ES-I3 (cell line): ENCODE data around the gene TDRD7.

Experiments used
- H3K36me3 ChIP-seq: 2 replicates; pipeline ENCODE4 v1.6.1; 2013; ENCODE audit warnings: mild to moderate bottlenecking, low read length, control low read depth, moderate library complexity; ENCODE audit not compliant: insufficient read depth
- H3K4me1 ChIP-seq: 2 replicates; pipeline ENCODE4 v1.6.1; 2013; ENCODE audit warnings: mild to moderate bottlenecking, control low read depth, low read length; ENCODE audit not compliant: insufficient read depth
- H3K9ac ChIP-seq: 2 replicates; pipeline ENCODE4 v1.6.1; 2013; ENCODE audit warnings: low read depth, mild to moderate bottlenecking, low read length, moderate library complexity
- H3K9me3 ChIP-seq: 2 replicates; pipeline ENCODE4 v1.6.1; 2013; ENCODE audit warnings: mild to moderate bottlenecking, low read length, moderate library complexity; ENCODE audit not compliant: control insufficient read depth, insufficient read depth

The TDRD7 gene, protein sequence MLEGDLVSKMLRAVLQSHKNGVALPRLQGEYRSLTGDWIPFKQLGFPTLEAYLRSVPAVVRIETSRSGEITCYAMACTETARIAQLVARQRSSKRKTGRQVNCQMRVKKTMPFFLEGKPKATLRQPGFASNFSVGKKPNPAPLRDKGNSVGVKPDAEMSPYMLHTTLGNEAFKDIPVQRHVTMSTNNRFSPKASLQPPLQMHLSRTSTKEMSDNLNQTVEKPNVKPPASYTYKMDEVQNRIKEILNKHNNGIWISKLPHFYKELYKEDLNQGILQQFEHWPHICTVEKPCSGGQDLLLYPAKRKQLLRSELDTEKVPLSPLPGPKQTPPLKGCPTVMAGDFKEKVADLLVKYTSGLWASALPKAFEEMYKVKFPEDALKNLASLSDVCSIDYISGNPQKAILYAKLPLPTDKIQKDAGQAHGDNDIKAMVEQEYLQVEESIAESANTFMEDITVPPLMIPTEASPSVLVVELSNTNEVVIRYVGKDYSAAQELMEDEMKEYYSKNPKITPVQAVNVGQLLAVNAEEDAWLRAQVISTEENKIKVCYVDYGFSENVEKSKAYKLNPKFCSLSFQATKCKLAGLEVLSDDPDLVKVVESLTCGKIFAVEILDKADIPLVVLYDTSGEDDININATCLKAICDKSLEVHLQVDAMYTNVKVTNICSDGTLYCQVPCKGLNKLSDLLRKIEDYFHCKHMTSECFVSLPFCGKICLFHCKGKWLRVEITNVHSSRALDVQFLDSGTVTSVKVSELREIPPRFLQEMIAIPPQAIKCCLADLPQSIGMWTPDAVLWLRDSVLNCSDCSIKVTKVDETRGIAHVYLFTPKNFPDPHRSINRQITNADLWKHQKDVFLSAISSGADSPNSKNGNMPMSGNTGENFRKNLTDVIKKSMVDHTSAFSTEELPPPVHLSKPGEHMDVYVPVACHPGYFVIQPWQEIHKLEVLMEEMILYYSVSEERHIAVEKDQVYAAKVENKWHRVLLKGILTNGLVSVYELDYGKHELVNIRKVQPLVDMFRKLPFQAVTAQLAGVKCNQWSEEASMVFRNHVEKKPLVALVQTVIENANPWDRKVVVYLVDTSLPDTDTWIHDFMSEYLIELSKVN

GRCh38 chr9:97411789-97412625, at the start of gene TDRD7:
Gene TDRD7 (plus strand): TSS chr9:97412096. CDS start chr9:97428466, 16,370 bp downstream.
- Histone ChIP-seq H3K9me3 (no peaks in the 10 kb centered on the region), H3K36me3 (no peaks in the 10 kb centered on the region), H3K4me1 (no peaks in the 10 kb centered on the region), H3K9ac (peak within 1 kb of the TSS; percentile 83; the same call in 1 of the 2 replicates)

DNA sequence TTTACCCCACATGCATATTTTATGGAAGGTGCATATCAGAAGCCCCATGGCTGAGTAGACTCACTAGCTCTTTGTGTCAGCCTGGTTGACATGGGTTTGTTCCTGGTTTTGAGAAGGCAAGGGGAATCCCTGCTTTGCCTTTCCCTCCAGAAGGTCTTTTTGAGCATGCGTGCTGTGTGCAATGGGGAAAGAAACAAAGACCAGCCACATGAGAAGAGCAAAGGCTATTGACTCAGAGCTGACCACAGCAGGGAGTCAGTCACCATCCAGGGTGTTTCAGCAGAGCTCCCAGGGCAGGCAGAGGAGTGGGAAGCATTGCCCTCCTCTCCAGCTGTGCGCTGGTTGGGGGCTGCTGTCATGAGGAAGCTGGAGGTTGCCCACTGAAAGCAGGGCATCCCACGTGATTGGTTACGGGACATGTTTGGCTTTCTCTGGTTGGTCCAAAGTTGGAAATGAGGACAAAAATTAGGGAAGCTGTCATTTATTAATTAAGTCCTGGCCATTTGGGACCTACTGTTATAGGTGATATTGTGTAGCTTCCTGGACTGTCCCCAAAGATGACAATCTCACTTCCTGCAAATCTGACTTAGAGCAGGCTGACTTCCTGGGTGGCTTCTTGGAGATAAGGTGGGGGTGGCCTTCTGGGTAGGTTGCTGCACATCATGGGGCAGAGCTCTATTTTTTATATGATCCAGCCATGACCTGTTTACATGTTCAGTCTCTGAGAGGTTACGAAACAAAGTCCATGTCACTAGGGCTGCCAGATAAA, 48.9 kb upstream of the TDRD7 start:
- Histone ChIP-seq H3K36me3 (no peaks in the 10 kb centered on the region), H3K9ac (no peak overlapping the region), H3K9me3 (no peaks in the 10 kb centered on the region), H3K4me1 (no peaks in the 10 kb centered on the region; the same call in 1 of the 2 replicates)

DNA sequence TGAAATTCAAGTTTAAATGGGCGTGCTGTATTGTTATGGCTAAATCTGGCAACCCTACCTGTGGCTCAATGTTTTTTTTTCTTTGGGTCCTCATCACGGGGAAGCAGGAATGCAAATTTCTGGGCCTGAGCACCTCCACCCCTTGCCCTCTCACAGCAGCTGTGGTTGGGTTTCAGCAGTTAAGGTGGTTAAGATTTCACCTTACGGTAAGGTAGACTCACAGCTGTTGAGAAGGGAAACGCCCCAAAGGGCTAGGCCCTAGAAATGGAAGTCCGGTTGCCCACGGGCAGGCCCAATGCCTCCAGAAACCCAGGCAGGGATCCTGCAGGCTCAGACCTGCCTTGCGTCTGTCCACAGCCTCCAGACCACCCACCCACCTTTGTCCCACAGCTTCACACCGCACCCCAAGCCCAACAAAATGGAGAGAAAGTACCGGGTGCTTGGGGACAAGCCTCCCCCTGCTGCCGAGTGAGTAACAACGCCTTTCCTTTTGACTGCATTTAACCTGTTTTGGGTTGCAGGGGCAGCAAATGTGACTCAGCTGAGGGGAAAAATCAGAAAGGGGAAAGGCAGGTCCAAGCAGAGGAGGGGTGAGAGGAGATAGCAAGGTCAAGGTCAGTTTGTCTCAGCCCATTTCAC, 48.1 kb upstream of the TDRD7 start:
- no peaks in the 10 kb centered on the region for H3K4me1 ChIP-seq
- H3K9ac ChIP-seq = no peak overlapping the region
- H3K9me3 ChIP-seq = no peaks in the 10 kb centered on the region
- H3K36me3 ChIP-seq = no peaks in the 10 kb centered on the region

GRCh38 chr9:97364769-97365490, 47.0 kb upstream of the TDRD7 start:
- no peaks in the 10 kb centered on the region for H3K4me1 ChIP-seq
- no peak overlapping the region for H3K9ac ChIP-seq
- H3K36me3 ChIP-seq = no peaks in the 10 kb centered on the region
- peaks cover 4% of the 10 kb centered on the region for H3K9me3 ChIP-seq

DNA sequence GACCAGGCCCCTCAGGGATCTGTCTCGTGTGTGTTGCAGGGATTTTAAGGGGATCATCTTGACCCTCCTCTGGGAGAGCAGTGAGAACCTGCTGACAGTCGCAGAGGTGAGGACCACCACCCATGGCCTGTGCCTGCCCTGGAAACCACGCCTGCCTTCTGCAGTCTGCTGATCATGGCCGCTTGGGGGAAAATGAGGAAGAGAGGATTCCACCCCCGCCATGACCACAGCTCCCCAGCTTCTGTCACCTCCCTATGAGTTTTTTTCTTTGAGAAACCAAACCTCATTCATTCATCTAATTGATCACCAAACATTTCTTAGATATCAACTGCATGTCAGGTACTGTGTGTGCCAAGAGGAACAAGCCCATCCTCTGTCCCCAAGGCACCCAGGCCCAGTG, 46.3 kb upstream of the TDRD7 start:
- H3K9ac ChIP-seq = no peak overlapping the region
- 0 out of 2 replicates have a peak, but pooled peaks cover 3% of the 10 kb centered on the region for H3K36me3 ChIP-seq
- H3K9me3 ChIP-seq = peaks cover 4% of the 10 kb centered on the region
- no peaks in the 10 kb centered on the region for H3K4me1 ChIP-seq

DNA sequence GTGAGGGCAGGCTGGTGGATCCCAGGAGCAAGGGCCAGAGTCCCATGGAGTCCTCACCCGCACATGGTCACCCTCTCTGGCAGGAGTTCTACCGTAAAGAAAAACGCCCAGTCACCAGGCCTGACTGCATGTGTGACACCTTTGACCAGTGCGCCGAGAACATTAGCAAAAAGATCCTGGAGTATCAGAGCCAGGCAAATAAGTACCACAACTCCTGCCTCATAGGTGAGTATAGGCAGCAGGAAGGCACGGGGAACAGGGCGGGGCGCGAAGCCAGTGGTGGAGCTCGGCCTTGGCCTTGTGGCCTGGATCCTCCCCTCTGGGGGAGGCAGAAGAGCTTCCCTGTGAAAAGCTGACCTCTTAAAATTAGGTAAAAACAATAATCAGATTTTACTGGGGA, 45.4 kb upstream of the TDRD7 start:
- Histone ChIP-seq H3K4me1 (no peaks in the 10 kb centered on the region), H3K9me3 (peaks cover 4% of the 10 kb centered on the region), H3K36me3 (0 out of 2 replicates have a peak, but pooled peaks cover 3% of the 10 kb centered on the region), H3K9ac (no peak overlapping the region)

DNA sequence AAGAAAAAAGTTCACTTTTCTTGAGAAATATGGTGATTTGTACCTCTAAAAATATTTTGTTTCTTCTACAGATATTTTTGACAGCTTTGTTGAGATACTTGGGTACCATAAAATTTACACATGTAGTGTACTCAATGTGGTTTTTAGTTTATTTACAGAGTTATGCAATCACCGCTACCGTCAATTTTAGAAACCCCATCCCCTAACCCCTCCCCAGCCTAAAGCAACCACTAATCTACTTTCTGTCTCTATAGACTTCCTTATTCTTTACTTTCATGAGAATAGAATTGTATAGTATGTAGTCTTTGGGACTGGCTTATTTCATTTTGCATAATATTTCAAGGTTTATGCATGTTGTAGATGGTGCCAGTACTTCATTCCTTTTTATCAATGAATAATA, 45.0 kb upstream of the TDRD7 start:
- H3K9ac ChIP-seq = no peak overlapping the region
- H3K4me1 ChIP-seq = no peaks in the 10 kb centered on the region
- peaks cover 4% of the 10 kb centered on the region for H3K9me3 ChIP-seq
- H3K36me3 ChIP-seq = 0 out of 2 replicates have a peak, but pooled peaks cover 3% of the 10 kb centered on the region

- Histone ChIP-seq H3K9ac (no peak overlapping the region), H3K4me1 (no peaks in the 10 kb centered on the region), H3K36me3 (0 out of 2 replicates have a peak, but pooled peaks cover 3% of the 10 kb centered on the region), H3K9me3 (peaks cover 4% of the 10 kb centered on the region)
Observed at GRCh38 chr9:97367729-97368128, 44.2 kb upstream of the TDRD7 start.

DNA sequence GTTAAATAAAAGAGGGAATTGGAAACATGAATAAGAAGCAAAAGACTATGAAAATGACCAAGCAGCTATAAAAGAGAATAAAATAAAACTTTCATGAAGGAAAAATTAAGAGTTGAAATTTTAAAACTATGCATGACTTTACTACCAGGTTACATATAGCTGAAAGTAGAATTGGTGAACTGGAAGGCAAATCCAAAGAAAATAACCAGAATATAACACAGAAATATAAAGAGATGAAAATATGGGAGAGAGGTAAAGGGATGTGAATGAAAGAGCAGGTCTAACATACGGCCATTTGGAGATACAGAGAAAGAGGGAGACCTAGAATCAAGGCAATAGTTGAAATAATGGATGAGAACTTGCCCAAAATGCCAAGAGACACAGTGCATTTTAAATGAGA, 42.9 kb upstream of the TDRD7 start:
- peaks cover 4% of the 10 kb centered on the region for H3K9me3 ChIP-seq
- no peak overlapping the region for H3K9ac ChIP-seq
- 0 out of 2 replicates have a peak, but pooled peaks cover 3% of the 10 kb centered on the region for H3K36me3 ChIP-seq
- H3K4me1 ChIP-seq = no peaks in the 10 kb centered on the region

DNA sequence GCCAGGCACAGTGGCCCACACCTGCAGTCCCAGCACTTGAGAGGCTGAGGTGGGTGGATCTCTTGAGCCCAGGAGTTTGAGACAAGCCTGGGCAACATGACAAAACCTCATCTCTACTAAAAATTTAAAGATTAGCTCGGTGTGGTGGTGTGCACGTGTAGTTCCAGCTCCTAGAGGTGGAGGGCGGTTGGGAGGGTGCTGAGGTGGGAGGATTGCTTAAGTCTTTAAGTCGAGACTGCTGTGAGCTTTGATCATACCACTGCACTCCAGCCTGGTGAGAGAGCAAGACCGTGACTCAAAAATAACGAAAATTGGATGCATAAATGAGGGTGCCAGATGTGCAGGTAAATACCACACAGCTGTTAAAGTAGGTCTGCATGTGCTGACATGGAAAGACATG, 39.3 kb upstream of the TDRD7 start:
- H3K36me3 ChIP-seq = peaks cover 3% of the 10 kb centered on the region
- no peaks in the 10 kb centered on the region for H3K4me1 ChIP-seq
- H3K9me3 ChIP-seq = peaks cover 4% of the 10 kb centered on the region
- no peak overlapping the region for H3K9ac ChIP-seq

DNA sequence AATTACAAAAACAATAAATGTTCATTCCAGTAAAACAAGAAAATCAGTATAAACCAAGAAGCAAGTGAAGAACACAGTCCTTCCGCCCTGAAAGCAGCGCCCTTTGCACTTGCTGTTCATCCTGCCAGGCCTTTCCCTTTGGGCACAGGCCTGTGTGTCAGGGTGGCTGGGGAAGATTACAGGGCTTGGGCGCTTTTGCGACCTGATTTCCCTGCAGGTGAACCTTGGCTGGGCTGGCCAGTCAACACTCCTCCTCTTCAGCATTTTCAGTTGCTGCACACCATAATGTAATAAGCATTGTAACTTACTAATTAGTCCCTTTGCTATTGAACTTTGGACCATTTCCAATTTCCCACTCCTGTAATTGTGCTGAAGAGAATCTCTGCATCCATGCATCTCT, 38.6 kb upstream of the TDRD7 start:
- peaks cover 3% of the 10 kb centered on the region for H3K36me3 ChIP-seq
- no peaks in the 10 kb centered on the region for H3K4me1 ChIP-seq
- peaks cover 4% of the 10 kb centered on the region for H3K9me3 ChIP-seq
- H3K9ac ChIP-seq = no peak overlapping the region

GRCh38 chr9:97374811-97375210, 37.1 kb upstream of the TDRD7 start:
- Histone ChIP-seq H3K9ac (no peak overlapping the region), H3K4me1 (no peaks in the 10 kb centered on the region), H3K9me3 (no peaks in the 10 kb centered on the region), H3K36me3 (peaks cover 3% of the 10 kb centered on the region)
